SK-N-MC (cell line): ENCODE measurements around the gene UBL5.

Experiments used
- EZH2 ChIP-seq: fragments of 200-600 bp; sonication (generic); IDR thresholded peaks from one replicate; pipeline ENCODE4 v1.6.1; 2017; ENCODE audit warnings: antibody characterized with exemption
- POLR2AphosphoS5 ChIP-seq: IDR thresholded peaks from 2 replicates; pipeline ENCODE4 v1.6.1; 2012; ENCODE audit warnings: mild to moderate bottlenecking, low read depth, low read length, borderline replicate concordance

GRCh38 chr19:9818734-9819595, 8.8 kb upstream of the UBL5 start, which contains the start of gene FBXL12:
- TF ChIP-seq POLR2AphosphoS5 = peak; percentile 91
- TF ChIP-seq EZH2 = no peak
